Stimulated activated CD8-positive, alpha-beta memory T cell treated with anti-CD3 and anti-CD28 coated beads, Interleukin-12 subunit alpha, Interleukin-12 subunit beta, amount 100 ng/mL, for 1 hour (primary cell): ENCODE measurements around the gene SEMA5B.

Source experiments
- DNase-seq: peaks from one replicate; pipeline ENCODE4 v3.0.0-alpha.2; 2020; ENCODE audit warnings: low read depth

Gene SEMA5B

GRCh38 chr3:123025642-123026521, 1.7 kb downstream of the SEMA5B start:
- DNase-seq, result no peak

GRCh38 chr3:123024056-123024455, 3.5 kb downstream of the SEMA5B start:
- DNase-seq, result no peak

GRCh38 chr3:123021996-123022510, 5.5 kb downstream of the SEMA5B start:
- DNase-seq, result no peak

- no peak for DNase-seq
Measured at GRCh38 chr3:123021388-123021787, 6.2 kb downstream of the SEMA5B start.

GRCh38 chr3:123020709-123021108, 6.9 kb downstream of the SEMA5B start:
- DNase-seq, result no peak

- DNase-seq, result no peak
Measured at GRCh38 chr3:123019591-123019990, 8.0 kb downstream of the SEMA5B start.

- DNase-seq, result no peak
Measured at GRCh38 chr3:123019161-123019560, 8.4 kb downstream of the SEMA5B start.

GRCh38 chr3:123018683-123019082, 8.9 kb downstream of the SEMA5B start:
- DNase-seq, result no peak

GRCh38 chr3:123015596-123015995, 12.0 kb downstream of the SEMA5B start:
- no peak for DNase-seq

- DNase-seq, result no peak
Measured at GRCh38 chr3:123013876-123014275, 13.7 kb downstream of the SEMA5B start.

- no peak for DNase-seq
Measured at GRCh38 chr3:123012652-123013051, 14.9 kb downstream of the SEMA5B start.

GRCh38 chr3:123011447-123011846, 16.1 kb downstream of the SEMA5B start:
- no peak for DNase-seq

GRCh38 chr3:123008840-123009239, 18.7 kb downstream of the SEMA5B start:
- DNase-seq, result no peak

- no peak for DNase-seq
Measured at GRCh38 chr3:123006609-123007008, 21.0 kb downstream of the SEMA5B start.

GRCh38 chr3:123005291-123005690, 22.3 kb downstream of the SEMA5B start:
- DNase-seq, result no peak

GRCh38 chr3:123004201-123004918, 23.2 kb downstream of the SEMA5B start:
- DNase-seq, result no peak

- DNase-seq, result no peak
Measured at GRCh38 chr3:123002749-123003497, 24.6 kb downstream of the SEMA5B start.

GRCh38 chr3:123002100-123002748, 25.3 kb downstream of the SEMA5B start:
- DNase-seq, result no peak

- DNase-seq, result no peak
Measured at GRCh38 chr3:122998856-122999255, 28.7 kb downstream of the SEMA5B start.

GRCh38 chr3:122998206-122998605, 29.4 kb downstream of the SEMA5B start:
- no peak for DNase-seq

GRCh38 chr3:122996038-122996580, 31.5 kb downstream of the SEMA5B start:
- DNase-seq, result no peak

GRCh38 chr3:122994954-122995353, 32.6 kb downstream of the SEMA5B start:
- DNase-seq, result no peak
